ACC112 (cell line): ENCODE measurements around the gene HNF1B.

Experiments used
- H2AFZ ChIP-seq: fragments of 200-600 bp; sonication (generic); one replicate; pipeline ENCODE4 v1.6.0; 2017; ENCODE audit warnings: antibody characterized with exemption, low read length; ENCODE audit not compliant: unreplicated experiment
- H3K27ac ChIP-seq: fragments of 200-600 bp; sonication (generic); 2 replicates; pipeline ENCODE4 v1.5.1; 2014; ENCODE audit warnings: low read depth, mild to moderate bottlenecking, antibody characterized with exemption, low read length, moderate library complexity
- H3K27me3 ChIP-seq: fragments of 200-600 bp; sonication (generic); 2 replicates; pipeline ENCODE4 v1.6.1; 2014; ENCODE audit warnings: mild to moderate bottlenecking, antibody characterized with exemption, low read length, moderate library complexity, mixed read lengths; ENCODE audit not compliant: insufficient read depth
- H3K36me3 ChIP-seq: fragments of 200-600 bp; sonication (generic); 2 replicates; pipeline ENCODE4 v1.6.1; 2016; ENCODE audit warnings: mild to moderate bottlenecking, antibody characterized with exemption, low read length, moderate library complexity, mixed read lengths; ENCODE audit not compliant: insufficient read depth
- H3K4me1 ChIP-seq: fragments of 200-600 bp; sonication (generic); one replicate; pipeline ENCODE4 v1.6.1; 2016; ENCODE audit warnings: low read length, mixed read lengths; ENCODE audit not compliant: insufficient read depth, unreplicated experiment, control insufficient read depth
- H3K4me3 ChIP-seq: fragments of 200-600 bp; sonication (generic); 2 replicates; pipeline ENCODE4 v1.5.1; 2014; ENCODE audit warnings: mild to moderate bottlenecking, low read depth, low read length
- H3K79me2 ChIP-seq: fragments of 200-600 bp; sonication (generic); one replicate; pipeline ENCODE4 v1.6.0; 2016; ENCODE audit warnings: low read length; ENCODE audit not compliant: control insufficient read depth, unreplicated experiment, insufficient read depth

HNF1B gene

DNA sequence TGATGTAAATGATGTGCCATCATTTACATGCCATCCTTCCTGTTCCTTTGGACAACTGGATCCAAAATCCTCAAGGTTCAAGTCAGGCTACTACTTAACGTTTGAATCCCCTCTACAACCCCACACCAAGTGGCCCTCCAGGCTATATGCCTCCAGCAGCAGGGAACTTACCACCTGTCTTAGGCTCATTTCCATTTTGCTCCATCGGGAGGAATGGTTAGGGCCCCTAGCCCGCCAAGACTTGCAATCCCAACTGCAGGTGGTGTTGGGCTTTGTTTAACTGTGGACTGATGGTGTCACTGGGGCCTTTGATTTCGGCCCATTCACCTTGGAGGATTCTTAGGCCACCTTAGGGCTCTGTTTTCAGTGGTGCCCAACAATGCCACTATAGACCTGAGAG, 9.7 kb downstream of the HNF1B start:
- no peaks in the 10 kb centered on the region for H3K79me2 ChIP-seq
- H2AFZ ChIP-seq, result no peak overlapping the region
- H3K4me1 ChIP-seq, result peaks cover 9% of the 10 kb centered on the region
- H3K27me3 ChIP-seq, result peaks cover 11% of the 10 kb centered on the region
- no peak overlapping the region for H3K4me3 ChIP-seq
- no peaks in the 10 kb centered on the region for H3K36me3 ChIP-seq
- no peak overlapping the region for H3K27ac ChIP-seq

DNA sequence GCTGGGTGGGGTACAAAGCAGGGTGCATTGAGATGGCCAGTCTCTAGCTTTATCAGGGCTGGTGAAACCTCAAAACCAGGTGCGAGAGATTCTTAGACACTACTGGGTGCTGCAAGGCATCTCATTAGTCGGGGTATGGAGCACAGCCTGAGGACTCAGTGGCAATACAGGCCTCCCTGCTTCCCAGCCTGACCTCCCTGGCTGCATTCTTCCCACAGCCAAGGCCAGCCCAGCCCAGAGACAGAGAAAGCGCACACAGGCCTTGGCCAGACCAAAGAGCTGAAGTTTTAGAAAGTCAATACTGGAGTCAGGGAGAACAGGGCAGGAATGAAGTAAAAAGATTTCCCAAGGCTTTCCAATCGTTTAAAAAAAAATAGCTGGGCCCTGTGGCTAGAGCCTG, 12.5 kb downstream of the HNF1B start:
- Histone ChIP-seq H3K4me1 (no peaks in the 10 kb centered on the region), H3K79me2 (no peaks in the 10 kb centered on the region), H3K27me3 (no peaks in the 10 kb centered on the region), H3K4me3 (no peak overlapping the region), H3K36me3 (no peaks in the 10 kb centered on the region), H3K27ac (no peak overlapping the region), H2AFZ (no peak overlapping the region)

- Histone ChIP-seq H3K27ac (no peak overlapping the region), H3K4me3 (no peak overlapping the region), H3K36me3 (no peaks in the 10 kb centered on the region), H3K27me3 (no peaks in the 10 kb centered on the region), H2AFZ (no peak overlapping the region), H3K4me1 (no peaks in the 10 kb centered on the region), H3K79me2 (no peaks in the 10 kb centered on the region)
Observed at GRCh38 chr17:37731056-37731455, 13.8 kb downstream of the HNF1B start.

- H3K27ac ChIP-seq, result no peak overlapping the region
Observed at GRCh38 chr17:37729905-37730304, 15.0 kb downstream of the HNF1B start.

DNA sequence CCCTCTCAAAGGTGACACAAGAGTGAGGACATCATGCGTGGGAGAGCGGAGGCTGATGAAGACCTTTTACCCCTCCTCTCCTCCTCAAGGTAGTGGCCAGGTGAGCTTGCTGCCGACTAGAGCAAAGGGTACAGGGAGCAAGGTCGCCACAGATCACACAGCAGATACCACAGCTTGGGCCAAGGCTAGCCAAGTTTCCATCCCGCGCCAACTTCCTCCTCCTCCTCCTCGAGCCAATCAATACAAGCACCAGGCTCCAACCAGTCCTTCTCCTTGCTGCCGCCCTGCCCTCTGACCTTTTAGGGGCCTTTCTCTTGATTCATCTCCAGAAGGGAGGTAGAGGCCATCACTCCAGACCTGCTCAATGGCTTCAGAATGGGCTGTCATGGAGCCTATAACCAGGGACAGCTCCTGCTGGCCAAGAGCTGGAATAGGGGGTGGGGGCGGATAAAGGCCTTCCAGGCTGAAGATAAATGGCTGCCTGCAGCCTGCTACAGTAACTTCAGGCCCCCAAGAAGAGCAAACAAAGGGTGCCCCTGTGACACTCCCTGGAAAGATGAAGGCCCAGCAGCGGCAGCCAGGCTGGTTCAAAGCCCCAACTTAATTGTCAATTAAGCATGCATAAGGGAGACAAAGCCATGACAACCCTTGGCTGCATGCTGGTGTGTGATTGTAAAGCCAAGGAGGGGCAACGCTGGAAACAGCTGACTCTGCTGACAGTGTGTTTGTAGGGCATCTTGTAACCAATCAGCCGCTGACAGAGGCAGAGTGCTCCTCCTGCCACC, 17.8 kb downstream of the HNF1B start:
- Histone ChIP-seq H3K27me3 (no peaks in the 10 kb centered on the region), H3K27ac (no peak overlapping the region), H3K4me1 (no peaks in the 10 kb centered on the region), H3K79me2 (no peaks in the 10 kb centered on the region), H2AFZ (no peak overlapping the region), H3K36me3 (no peaks in the 10 kb centered on the region), H3K4me3 (no peak overlapping the region)

More at GRCh38 chr17:37729905-37730304, 15.0 kb downstream of the HNF1B start:
- H3K79me2 ChIP-seq, result no peaks in the 10 kb centered on the region
- H3K4me3 ChIP-seq, result no peak overlapping the region
- H3K27me3 ChIP-seq, result no peaks in the 10 kb centered on the region
- no peaks in the 10 kb centered on the region for H3K36me3 ChIP-seq
- H2AFZ ChIP-seq, result no peak overlapping the region
- no peaks in the 10 kb centered on the region for H3K4me1 ChIP-seq

DNA sequence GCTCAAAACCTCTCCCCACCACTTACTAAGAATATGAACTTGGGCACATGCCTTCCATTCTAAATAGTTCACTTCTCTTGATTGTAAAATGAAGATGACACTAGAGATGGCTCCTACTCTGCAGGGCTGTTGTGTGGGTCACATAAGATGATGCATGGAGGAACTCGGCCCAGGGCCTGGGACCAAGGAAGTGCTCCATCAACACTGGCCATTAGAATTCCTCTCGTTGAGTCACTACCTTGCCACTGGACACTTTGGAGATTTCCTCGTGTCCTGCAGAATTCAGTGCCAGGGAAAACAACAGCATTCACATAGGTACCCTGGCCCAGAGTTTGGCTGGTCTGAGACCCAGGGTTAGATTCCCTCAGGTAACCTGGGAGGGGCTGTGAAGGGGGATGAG, 18.6 kb downstream of the HNF1B start:
- H3K4me3 ChIP-seq, result no peak overlapping the region
- no peaks in the 10 kb centered on the region for H3K4me1 ChIP-seq
- no peaks in the 10 kb centered on the region for H3K36me3 ChIP-seq
- no peaks in the 10 kb centered on the region for H3K27me3 ChIP-seq
- H3K27ac ChIP-seq, result no peak overlapping the region
- H3K79me2 ChIP-seq, result no peaks in the 10 kb centered on the region
- no peak overlapping the region for H2AFZ ChIP-seq

GRCh38 chr17:37725601-37726146, 19.2 kb downstream of the HNF1B start:
- no peak overlapping the region for H3K4me3 ChIP-seq
- H3K79me2 ChIP-seq, result no peaks in the 10 kb centered on the region
- H3K4me1 ChIP-seq, result no peaks in the 10 kb centered on the region
- no peaks in the 10 kb centered on the region for H3K27me3 ChIP-seq
- no peaks in the 10 kb centered on the region for H3K36me3 ChIP-seq
- H2AFZ ChIP-seq, result no peak overlapping the region
- no peak overlapping the region for H3K27ac ChIP-seq

GRCh38 chr17:37725021-37725595, 19.8 kb downstream of the HNF1B start:
- Histone ChIP-seq H3K27ac (no peak overlapping the region), H2AFZ (no peak overlapping the region), H3K79me2 (no peaks in the 10 kb centered on the region), H3K4me1 (no peaks in the 10 kb centered on the region), H3K27me3 (no peaks in the 10 kb centered on the region), H3K36me3 (no peaks in the 10 kb centered on the region), H3K4me3 (no peak overlapping the region)

DNA sequence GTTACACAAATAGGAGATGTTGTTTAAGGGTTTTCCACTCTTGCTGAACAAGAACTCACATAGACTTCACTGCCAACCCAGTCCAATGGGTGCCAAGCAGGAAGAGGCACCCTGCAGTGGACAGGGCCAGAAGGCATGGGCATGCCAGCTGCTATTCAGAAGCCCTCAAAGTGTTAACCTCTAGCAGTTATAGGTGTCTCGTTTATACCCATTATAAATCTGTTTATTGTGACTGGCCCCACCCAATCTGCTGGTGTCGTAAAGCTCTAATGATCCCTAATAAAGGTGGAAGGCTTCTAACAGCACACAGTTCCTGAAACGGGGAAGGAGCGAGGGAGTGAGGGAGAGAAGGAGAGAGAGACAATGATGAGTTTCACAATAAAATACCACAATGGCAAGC, 23.9 kb downstream of the HNF1B start:
- H3K27ac ChIP-seq, result no peak overlapping the region
- H3K36me3 ChIP-seq, result no peaks in the 10 kb centered on the region
- no peak overlapping the region for H3K4me3 ChIP-seq
- H3K79me2 ChIP-seq, result no peaks in the 10 kb centered on the region
- peaks cover 18% of the 10 kb centered on the region for H3K4me1 ChIP-seq
- no peak overlapping the region for H2AFZ ChIP-seq
- H3K27me3 ChIP-seq, result no peaks in the 10 kb centered on the region

- H3K27me3 ChIP-seq, result no peaks in the 10 kb centered on the region
- H2AFZ ChIP-seq, result no peak overlapping the region
- peaks cover 18% of the 10 kb centered on the region for H3K4me1 ChIP-seq
- no peak overlapping the region for H3K4me3 ChIP-seq
- H3K27ac ChIP-seq, result no peak overlapping the region
- H3K79me2 ChIP-seq, result no peaks in the 10 kb centered on the region
- no peaks in the 10 kb centered on the region for H3K36me3 ChIP-seq
Observed at GRCh38 chr17:37719866-37720265, 25.0 kb downstream of the HNF1B start.
